Cardiac muscle cell (in vitro differentiated cells and primary cell): ENCODE measurements around the gene PDZD2. TPM values are rescaled to one million over a fixed set of nuclear protein-coding genes. Genes with fewer than 3 reads are reported as not detected.

Experiments
- DNase-seq, 2 donors: peaks; one replicate each; pipeline versions ENCODE4 v3.0.0 to v3.0.0-alpha.2; 2010 to 2017; ENCODE audit warnings: low read depth in 1 of 2, low spot score in 1 of 2
- H3K27ac ChIP-seq: fragments of 200-600 bp; sonication (generic); 2 replicates; pipeline ENCODE4 v1.5.1; 2016
- H3K27me3 ChIP-seq: fragments of 200-600 bp; sonication (generic); 2 replicates; pipeline ENCODE4 v1.6.0; 2016; ENCODE audit warnings: control low read depth
- H3K36me3 ChIP-seq: fragments of 200-600 bp; sonication (generic); 2 replicates; pipeline ENCODE4 v1.5.1; 2016; ENCODE audit warnings: control low read depth
- H3K4me1 ChIP-seq: fragments of 200-600 bp; sonication (generic); 2 replicates; pipeline ENCODE4 v1.8.1; 2017; ENCODE audit warnings: low read depth, mild to moderate bottlenecking, mixed run types
- H3K4me3 ChIP-seq: fragments of 200-600 bp; sonication (generic); 2 replicates; pipeline ENCODE4 v1.5.1; 2016; ENCODE audit warnings: mild to moderate bottlenecking
- H3K9me3 ChIP-seq: fragments of 200-600 bp; sonication (generic); 2 replicates; pipeline ENCODE4 v1.5.1; 2017; ENCODE audit warnings: low read depth, mild to moderate bottlenecking, control low read depth
- polyA plus RNA-seq: library from polyadenylated mRNA; unstranded; fragments of >200 nt; fragmentation: Nextera tagmentation; extraction: Ambion mirVana; gene quantifications from 2 replicates; pipeline ENCODE4 v1.2.1, GENCODE V29; 2016
- total RNA-seq: library from RNA; depleted of rRNA; stranded (reverse); fragments of >200 nt; gene quantifications from 2 replicates; pipeline ENCODE4 v1.2.3, GENCODE V29; 2016
- TF ChIP-seq, protein P1 (sequence below): IDR thresholded peaks from 2 replicates; pipeline ENCODE4 v1.5.1; 2012; ENCODE audit warnings: low read depth, mild to moderate bottlenecking, low read length

The PDZD2 gene
- total and polyA plus RNA-seq, 2 experiments from 2014 or later, result 3.0 to 3.5 TPM

DNA sequence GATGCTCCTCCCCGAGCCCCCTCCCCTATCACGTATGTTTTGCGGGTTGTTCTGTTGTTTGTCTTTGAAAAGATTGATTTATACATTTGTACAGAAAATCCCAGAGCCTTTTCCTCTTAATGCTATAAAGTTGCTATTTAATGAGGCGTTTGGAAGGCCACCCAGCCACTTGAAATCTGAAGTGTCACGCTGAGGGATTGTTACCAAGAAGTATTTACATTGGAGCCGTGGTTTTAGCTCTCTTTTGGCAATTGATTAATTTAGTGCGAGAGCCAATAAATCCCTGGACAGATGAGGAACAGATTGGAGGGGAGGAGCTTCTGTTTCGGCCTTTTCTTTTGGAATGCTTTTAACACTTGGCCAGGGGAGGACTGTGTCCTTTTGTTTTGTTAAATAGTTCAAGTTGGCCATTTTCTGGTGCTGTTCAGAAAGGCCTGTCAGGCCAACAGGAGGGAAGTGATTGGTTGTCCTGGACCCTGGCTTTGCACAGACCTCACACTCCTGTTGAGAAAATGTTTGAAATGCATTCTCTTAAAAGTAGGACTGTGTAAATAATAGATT, 250.2 kb downstream of the PDZD2 start:
- Histone ChIP-seq H3K4me1 (no peaks in the 10 kb centered on the region), H3K9me3 (no peaks in the 10 kb centered on the region), H3K27me3 (no peaks in the 10 kb centered on the region), H3K4me3 (no peak overlapping the region), H3K27ac (no peak overlapping the region), H3K36me3 (no peaks in the 10 kb centered on the region)
- DNase-seq, result no peak
- TF ChIP-seq, protein P1, sequence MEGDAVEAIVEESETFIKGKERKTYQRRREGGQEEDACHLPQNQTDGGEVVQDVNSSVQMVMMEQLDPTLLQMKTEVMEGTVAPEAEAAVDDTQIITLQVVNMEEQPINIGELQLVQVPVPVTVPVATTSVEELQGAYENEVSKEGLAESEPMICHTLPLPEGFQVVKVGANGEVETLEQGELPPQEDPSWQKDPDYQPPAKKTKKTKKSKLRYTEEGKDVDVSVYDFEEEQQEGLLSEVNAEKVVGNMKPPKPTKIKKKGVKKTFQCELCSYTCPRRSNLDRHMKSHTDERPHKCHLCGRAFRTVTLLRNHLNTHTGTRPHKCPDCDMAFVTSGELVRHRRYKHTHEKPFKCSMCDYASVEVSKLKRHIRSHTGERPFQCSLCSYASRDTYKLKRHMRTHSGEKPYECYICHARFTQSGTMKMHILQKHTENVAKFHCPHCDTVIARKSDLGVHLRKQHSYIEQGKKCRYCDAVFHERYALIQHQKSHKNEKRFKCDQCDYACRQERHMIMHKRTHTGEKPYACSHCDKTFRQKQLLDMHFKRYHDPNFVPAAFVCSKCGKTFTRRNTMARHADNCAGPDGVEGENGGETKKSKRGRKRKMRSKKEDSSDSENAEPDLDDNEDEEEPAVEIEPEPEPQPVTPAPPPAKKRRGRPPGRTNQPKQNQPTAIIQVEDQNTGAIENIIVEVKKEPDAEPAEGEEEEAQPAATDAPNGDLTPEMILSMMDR, result no peak

DNA sequence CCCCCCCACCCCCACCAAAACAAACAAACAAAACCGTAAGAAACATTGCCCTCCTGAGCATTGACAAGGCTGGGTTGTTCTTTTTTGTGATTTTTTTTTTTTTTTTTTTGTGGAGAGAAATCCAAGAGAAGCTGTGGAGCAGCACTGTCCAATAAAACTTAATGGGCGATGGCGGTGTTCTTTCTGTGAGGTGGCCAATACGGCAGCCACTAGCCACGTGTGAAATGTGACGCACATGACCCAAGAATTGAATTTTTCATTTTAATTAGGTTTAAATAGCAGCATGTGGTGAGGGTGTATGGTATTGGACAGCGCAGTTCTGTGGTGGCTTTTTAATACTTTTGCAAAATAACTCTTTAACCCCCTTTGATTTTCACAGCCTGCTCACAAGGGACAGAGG, 251.1 kb downstream of the PDZD2 start:
- TF ChIP-seq, protein P1, result no peak

GRCh38 chr5:31894141-31894540, 255.2 kb downstream of the PDZD2 start:
- no peaks in the 10 kb centered on the region for H3K27me3 ChIP-seq
- TF ChIP-seq, protein P1, result no peak
- H3K36me3 ChIP-seq, result no peaks in the 10 kb centered on the region
- H3K9me3 ChIP-seq, result no peaks in the 10 kb centered on the region
- no peak overlapping the region for H3K4me3 ChIP-seq
- H3K27ac ChIP-seq, result no peak overlapping the region
- H3K4me1 ChIP-seq, result no peaks in the 10 kb centered on the region
- DNase-seq, result peak in 1 of 2 donors; percentile 13

More for the DNA sequence above, 251.1 kb downstream of the PDZD2 start:
- no peak for DNase-seq
- Histone ChIP-seq H3K4me1 (no peaks in the 10 kb centered on the region), H3K27me3 (no peaks in the 10 kb centered on the region), H3K36me3 (no peaks in the 10 kb centered on the region), H3K9me3 (no peaks in the 10 kb centered on the region), H3K27ac (no peak overlapping the region), H3K4me3 (no peak overlapping the region)

- TF ChIP-seq, protein P1, result no peak
- H3K9me3 ChIP-seq, result no peaks in the 10 kb centered on the region
Measured at GRCh38 chr5:31895199-31895820, 256.4 kb downstream of the PDZD2 start.

GRCh38 chr5:31898036-31898632, 259.2 kb downstream of the PDZD2 start:
- no peak overlapping the region for H3K27ac ChIP-seq
- no peak for DNase-seq
- H3K27me3 ChIP-seq, result no peaks in the 10 kb centered on the region
- no peak overlapping the region for H3K4me3 ChIP-seq
- TF ChIP-seq, protein P1, result no peak
- no peaks in the 10 kb centered on the region for H3K36me3 ChIP-seq
- H3K9me3 ChIP-seq, result peaks cover 3% of the 10 kb centered on the region
- H3K4me1 ChIP-seq, result no peaks in the 10 kb centered on the region

More at GRCh38 chr5:31895199-31895820, 256.4 kb downstream of the PDZD2 start:
- no peaks in the 10 kb centered on the region for H3K4me1 ChIP-seq
- no peak overlapping the region for H3K27ac ChIP-seq
- H3K27me3 ChIP-seq, result no peaks in the 10 kb centered on the region
- no peak overlapping the region for H3K4me3 ChIP-seq
- no peaks in the 10 kb centered on the region for H3K36me3 ChIP-seq
- DNase-seq, result no peak
